ENCODE results near the gene TLN1. TPM values are rescaled to one million over a fixed set of nuclear protein-coding genes. Genes with fewer than 3 reads are reported as not detected.

TLN1 gene
- total and polyA plus RNA-seq, 2 of the 4 experiments (the other 2 are of a cell fraction): 228 to 346 TPM

DNA sequence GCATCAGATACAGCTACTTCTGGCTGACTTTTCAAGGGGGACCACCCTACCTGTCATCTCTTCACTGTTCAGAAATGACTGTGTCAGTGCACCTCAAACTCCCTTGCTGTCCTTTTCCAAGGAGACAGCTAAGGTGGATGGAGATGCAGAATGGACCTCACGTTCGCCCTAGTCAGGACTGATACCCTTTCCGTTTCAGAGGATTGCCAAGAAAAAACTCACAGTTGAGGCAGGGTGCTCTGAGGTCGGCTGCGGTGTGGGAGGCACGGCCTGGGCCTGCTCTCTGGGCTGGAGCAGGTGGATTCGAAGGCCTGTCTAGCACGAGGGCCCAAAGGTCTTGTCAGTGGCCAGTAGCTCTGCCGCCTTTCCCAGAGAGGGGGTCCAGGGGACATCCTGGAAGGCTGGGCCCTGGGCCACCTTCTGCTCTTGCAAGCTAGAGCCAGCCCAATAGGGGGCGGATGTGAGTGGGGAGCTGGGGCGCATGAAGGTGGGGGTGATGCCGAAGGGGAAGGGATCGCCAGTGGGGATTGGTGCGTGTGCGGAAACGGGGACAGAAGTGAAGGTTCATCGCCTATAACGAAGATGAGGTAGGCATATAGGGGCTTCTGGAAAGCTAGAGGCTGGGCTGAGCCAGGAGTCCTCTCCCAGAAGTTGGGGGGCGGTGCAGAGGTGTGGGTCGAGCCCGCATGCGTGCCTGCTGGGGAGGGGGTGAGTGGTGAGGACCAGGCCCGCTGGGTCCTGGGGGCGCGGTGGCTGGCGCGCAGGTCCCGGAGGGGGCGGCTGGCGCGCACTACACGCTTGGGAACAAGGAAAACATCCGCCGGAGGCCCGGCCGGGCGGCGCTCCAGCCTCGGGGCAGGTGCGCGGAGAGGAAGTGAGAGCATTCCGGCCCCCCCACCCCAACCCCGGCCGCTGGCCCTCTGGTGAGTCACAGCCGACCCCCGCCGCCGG, 24.6 kb upstream of the TLN1 start:
- Histone ChIP-seq H2BK15ac (ENCODE audit: low read depth, low read length) (no peak overlapping the region), H3K56ac (ENCODE audit: extremely low read depth, insufficient read depth, low read length) (no peak overlapping the region), H2AK9ac (replicated peaks; ENCODE audit: low read depth, low read length, poor library complexity) (peak overlapping the region; percentile 73), H3K9ac (ENCODE audit: low read depth, low read length) (no peak overlapping the region), H3K4ac (ENCODE audit: low read depth, low read length) (no peak overlapping the region), H3K9me3 (ENCODE audit: control insufficient read depth, insufficient read depth, low read length) (no peaks in the 10 kb centered on the region), H3K4me3 (ENCODE audit: insufficient read depth, low read depth, low read length) (no peak overlapping the region), H4K91ac (ENCODE audit: insufficient read depth, low read depth, low read length) (no peak overlapping the region), H3K14ac (replicated peaks; ENCODE audit: low read depth, low read length) (no peak overlapping the region), H2BK5ac (ENCODE audit: low read depth, low read length, poor library complexity, severe bottlenecking) (no peak overlapping the region), H3K36me3 (ENCODE audit: control insufficient read depth, insufficient read depth, low read length) (peaks cover 31% of the 10 kb centered on the region), H2AFZ (replicated peaks; ENCODE audit: low read length, poor library complexity) (peak overlapping the region; percentile 53), H3K79me1 (ENCODE audit: low read depth in 1 of 2, low read length in 2 of 2) (no peaks in the 10 kb centered on the region), H4K8ac (ENCODE audit: low read depth in 2 of 2, low read length in 2 of 2) (no peak overlapping the region), H2BK120ac (ENCODE audit: low read depth, low read length) (no peak overlapping the region), H2BK20ac (ENCODE audit: low read depth, low read length) (no peak overlapping the region), H4K5ac (ENCODE audit: low read depth, low read length) (no peak overlapping the region), H4K20me1 (ENCODE audit: insufficient read depth, low read length) (no peaks in the 10 kb centered on the region), H3K4me2 (ENCODE audit: low read depth, low read length) (peak overlapping the region; percentile 55), H3K23ac (ENCODE audit: low read depth, low read length) (no peak overlapping the region; the same call in 1 of the 2 replicates), H3K9me1 (ENCODE audit: insufficient read depth, low read length) (peaks cover 5% of the 10 kb centered on the region), H3K27ac (ENCODE audit: insufficient read depth, low read length) (no peak overlapping the region), H2AK5ac (ENCODE audit: low read depth, low read length) (peak overlapping the region; percentile 65; the same call in 1 of the 2 replicates), H3K4me1 (ENCODE audit: control insufficient read depth, insufficient read depth, low read length) (peaks cover 7% of the 10 kb centered on the region; the same call in 1 of the 2 replicates), H3K27me3 (ENCODE audit: control insufficient read depth, insufficient read depth, low read length) (peaks cover 2% of the 10 kb centered on the region; the same call in 1 of the 2 replicates), H3K18ac (ENCODE audit: low read depth, low read length) (no peak overlapping the region)
- in situ Hi-C loops (cut with MboI; ENCODE audit: low sequenced_read_pairs): no loop called here
- intact Hi-C loops (cut with micrococcal nuclease): no loop called here
- no TSS peak for BruUV-seq (replicated peaks)
- peak; percentile 66 for ATAC-seq (ENCODE audit: low read depth)
- TF ChIP-seq MAZ (IDR thresholded peaks at IDR 0.05; ENCODE audit: borderline replicate concordance, low read depth, low read length): no peak
- TF ChIP-seq, protein P1, sequence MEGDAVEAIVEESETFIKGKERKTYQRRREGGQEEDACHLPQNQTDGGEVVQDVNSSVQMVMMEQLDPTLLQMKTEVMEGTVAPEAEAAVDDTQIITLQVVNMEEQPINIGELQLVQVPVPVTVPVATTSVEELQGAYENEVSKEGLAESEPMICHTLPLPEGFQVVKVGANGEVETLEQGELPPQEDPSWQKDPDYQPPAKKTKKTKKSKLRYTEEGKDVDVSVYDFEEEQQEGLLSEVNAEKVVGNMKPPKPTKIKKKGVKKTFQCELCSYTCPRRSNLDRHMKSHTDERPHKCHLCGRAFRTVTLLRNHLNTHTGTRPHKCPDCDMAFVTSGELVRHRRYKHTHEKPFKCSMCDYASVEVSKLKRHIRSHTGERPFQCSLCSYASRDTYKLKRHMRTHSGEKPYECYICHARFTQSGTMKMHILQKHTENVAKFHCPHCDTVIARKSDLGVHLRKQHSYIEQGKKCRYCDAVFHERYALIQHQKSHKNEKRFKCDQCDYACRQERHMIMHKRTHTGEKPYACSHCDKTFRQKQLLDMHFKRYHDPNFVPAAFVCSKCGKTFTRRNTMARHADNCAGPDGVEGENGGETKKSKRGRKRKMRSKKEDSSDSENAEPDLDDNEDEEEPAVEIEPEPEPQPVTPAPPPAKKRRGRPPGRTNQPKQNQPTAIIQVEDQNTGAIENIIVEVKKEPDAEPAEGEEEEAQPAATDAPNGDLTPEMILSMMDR (conservative IDR thresholded peaks at IDR 0.05; ENCODE audit: low read depth, low read length): peak; percentile 33
- DNase-seq: no peak
- CTCF ChIA-PET: interaction anchor here (0.5 kb wide), 1 partner anchor 16 kb away, joined by 3 read pairs; no protein-coding TSS in a partner anchor
- POLR2A ChIA-PET (ENCODE audit: unreplicated experiment): interaction anchor here (0.6 kb wide), 1 partner anchor 13 kb away, joined by 4 read pairs; no protein-coding TSS in a partner anchor
- dilution Hi-C loops (cut with HindIII; ENCODE audit: low sequenced_read_pairs, unreplicated experiment): no loop called here
- WGBS, 2 experiments (ENCODE audit: extremely low coverage in 2 of 2, insufficient read length in 1 of 2): 67% methylated on average over 8 of the region's 48 CpGs; no CpG with 5 or more reads in 1 of the 2 experiments
